ENCODE measurements around the gene ENO3.

The ENO3 gene

DNA sequence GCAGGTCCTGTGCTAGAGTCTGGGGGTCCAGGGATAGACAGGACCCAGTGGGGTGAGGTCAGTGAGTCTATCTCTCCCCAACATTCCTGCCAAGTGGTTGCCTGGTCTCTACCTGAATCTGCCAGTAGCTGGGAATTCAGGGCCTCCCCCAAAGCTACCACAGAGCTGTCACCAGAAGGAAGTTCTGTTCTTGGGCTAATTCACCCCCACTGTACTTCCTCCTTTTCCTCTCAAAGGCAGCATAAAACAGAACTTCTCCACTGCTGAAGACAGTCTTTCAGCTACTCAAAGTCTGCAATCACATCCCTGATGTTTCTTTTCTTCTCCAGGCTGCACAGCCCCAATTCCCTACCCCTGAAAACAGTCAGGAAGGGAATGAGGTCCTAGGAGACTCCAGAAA lies 27.8 kb downstream of the ENO3 start:
- no peak for DNase-seq

DNA sequence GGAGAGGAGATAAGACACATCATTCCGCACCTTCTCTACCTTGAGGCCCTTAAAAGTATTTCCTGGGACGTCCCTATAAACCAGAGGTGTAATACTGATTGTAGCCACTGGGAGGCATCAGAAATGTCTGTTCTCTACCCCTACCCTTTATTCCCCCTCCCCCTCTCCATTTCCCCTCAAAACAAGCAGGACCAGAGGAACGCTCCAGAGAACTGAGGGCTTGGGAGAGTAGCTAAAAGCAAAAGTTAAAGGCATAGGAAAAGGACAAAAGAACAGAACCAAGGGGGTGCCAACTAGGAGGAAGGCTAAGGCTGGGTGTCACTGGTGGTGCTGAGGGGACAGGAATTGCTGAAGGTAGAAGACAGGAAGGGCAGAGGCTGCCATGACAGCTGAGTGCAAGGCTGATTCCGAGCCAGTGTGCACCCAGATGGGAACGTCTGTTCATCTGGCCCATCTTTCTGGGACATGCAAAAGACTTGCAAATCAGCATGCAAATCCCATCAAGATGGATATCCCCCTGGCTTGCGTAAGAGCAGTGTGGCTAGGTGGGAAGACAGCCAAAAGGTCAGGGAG lies 29.8 kb downstream of the ENO3 start:
- DNase-seq, result peak; percentile 87

DNA sequence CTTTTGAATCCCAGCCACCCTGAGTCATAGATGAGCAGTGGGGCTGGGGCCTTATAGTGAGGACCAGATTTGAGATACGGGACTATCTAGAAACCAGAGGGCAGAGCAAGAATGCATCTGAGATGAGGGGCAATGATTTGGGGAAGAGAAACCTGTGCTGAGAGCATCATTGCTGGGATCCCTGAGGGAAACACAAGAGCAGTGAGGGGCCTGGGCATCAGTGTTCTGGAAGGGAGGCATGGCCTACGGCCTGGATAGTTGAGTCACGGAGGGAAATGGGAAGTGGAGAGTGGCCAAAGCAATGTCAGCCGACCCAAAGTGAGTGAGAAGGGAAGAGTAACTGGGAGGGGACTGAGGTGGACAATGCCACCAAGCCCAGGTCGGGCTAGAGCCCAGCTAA lies 31.4 kb downstream of the ENO3 start:
- DNase-seq, result no peak

DNA sequence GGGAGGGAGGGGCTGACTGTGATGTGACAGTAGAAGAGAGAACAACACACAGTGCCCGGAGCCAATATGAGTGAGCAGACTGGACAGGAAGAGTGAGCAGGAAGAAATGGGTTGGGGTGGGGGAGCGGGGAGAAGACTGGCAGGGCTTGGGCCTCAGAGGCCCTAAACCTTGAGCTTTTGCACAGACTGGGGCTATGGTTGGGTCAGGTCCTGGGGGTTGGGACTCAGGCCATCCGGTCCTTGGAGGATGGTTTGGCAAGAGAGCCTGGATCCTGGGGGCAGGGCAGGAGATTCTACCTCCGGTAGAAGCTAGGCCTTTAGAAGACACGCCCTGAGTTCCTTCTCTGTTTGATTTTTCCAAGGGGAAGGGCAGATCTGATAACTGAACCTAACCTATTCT lies 35.5 kb downstream of the ENO3 start:
- no peak for DNase-seq

DNA sequence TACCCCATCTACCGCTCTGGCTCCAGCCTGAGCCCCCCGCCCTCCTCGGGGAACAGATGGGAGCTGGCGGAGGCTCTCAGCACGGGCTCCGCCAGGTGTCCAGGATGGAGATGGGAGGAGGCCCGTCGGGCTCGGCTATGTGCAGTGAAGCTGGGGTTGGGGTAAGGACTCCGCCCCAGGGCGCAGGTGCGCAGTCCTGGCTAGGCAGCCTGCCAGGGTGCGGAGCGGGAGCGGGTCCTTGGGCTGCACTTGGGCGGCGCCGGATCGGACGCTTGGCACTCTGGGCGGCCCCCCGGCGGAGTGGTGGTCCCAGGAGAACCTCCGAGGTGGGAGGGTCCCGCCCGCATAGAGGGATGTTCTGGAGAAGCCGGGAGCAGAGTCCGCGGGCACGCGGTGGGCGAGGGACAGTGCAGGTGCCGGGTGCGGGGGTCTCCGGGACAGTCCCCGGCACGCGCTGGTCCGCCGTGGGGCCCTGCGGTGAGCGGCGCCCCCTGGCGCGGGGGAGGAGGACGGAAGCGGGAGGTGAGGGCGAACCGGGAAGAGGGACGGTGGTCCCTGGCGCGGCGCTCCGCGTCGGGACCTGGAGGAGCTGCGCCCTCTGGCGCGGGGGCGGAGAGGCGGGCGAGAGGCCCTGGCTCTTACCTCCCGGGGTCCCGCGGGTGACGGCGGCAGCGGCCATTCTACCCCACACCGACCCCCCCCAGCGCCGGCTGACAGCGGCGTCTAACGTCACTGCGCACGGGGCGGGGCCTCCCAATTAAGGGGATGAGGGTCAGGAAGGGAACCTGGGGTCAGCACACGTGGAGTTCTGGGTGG lies 36.2 kb downstream of the ENO3 start, which contains the start of gene CAMTA2:
CAMTA2 (minus strand) TSS at position 725 of the 816 bp plus-strand sequence. CDS start 1,453 bp downstream, outside the sequence.
- DNase-seq, result peak; percentile 60

DNA sequence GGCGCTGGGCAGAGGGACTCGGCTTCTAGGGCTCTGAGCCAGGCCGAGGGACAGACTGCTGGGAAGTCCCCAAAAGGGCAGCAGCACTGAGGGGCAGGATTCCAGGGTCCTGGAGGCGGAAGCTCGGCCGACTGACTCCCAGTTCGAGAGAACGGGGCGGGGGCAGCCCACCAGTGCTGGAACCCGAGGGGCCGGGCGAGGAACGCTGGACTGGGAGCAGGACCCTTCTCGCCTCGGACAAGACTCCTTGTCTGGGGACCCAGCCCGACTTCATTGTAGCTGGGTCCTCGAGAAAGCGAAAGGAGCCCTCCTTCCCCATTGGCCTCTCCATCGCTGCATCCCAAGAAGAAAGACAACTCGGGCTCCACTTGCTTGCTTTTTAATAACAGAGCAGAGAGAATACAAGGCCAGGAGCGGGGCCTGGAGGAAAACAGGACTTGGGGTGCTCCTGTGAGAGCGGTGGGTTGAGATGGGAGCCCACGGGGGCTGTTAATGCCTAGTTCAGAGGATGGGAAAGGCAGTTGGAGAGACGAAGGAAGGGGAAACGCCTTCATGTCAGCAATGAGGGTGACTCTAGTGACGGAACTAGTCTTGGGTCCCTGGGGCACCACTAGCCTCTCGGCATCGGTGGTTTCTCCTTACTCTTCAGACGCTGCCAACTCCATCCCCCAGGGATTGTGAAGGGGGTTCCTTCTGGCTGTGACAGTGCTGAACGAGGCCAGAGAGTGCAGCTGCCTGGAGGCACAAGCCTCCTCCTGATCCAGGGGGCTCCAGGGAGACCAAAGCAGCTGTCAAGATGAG lies 37.0 kb downstream of the ENO3 start:
- no peak for DNase-seq

DNA sequence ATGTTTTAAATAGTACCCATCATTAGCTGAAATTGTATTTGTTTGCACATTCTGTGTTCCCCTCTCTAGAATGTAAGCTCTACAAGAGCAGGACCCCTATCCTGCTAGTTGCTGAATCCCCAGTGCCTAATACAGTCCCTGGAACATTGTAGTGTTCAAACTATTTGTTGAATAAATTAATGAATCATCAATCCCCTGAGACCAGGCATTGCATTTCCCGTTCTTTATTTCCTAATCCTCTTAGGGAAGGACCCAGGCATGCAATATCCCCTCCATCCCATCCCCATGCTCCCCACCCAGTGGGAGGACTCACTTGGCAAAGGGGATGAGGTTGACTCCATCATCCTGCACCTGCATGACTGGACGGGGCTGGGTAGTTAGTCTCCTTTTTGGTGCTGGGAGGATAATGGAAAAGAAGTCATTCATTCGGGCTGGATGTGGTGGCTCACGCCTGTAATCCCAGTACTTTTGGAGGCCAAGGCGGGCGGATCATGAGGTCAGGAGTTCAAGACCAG lies 43.2 kb downstream of the ENO3 start:
- no peak for DNase-seq

DNA sequence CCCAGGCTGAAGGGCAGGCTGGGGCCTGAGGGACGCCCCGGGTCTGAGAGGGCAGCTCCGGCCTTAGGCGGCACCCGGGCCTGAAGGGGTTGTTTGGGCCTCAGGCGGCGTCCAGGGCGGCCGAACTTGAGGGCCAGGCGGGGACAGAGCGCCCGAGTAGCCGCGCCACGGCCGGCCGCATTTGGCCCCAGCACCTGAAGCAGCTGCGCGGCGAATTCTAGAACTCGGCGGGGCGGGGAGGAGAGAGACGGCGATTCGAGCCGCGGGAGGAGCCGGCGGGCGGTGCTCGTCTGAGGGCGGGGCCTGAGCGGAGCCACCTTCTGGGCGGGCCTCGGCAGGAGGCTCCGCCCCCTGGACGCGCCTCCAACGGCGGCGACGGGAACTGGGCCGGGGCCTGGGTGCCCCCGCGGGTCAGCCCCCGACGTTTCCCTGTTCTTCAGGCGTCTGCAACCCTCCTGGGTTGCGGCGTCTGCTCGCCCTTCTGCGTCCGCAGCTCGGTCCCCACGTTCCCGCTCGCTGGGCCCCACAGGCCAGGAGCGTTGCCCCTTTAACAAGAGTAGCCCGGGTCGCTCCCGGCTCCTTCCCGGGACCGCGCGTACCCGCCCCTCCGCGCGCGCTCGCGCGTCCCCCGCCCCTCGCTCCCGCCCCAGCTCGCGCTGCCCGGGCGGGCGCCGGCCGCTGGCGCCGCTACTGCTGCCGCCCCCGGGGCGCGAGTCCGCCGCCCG lies 46.5 kb downstream of the ENO3 start, which contains the start of the genes INCA1 and KIF1C:
INCA1 (minus strand) TSS at position 221 of the 725 bp plus-strand sequence. CDS start 3,085 bp downstream, outside the sequence.
KIF1C (plus strand) TSS at position 649 of the 725 bp plus-strand sequence. CDS start 2,297 bp downstream, outside the sequence.
- peak; percentile 64 for DNase-seq

DNA sequence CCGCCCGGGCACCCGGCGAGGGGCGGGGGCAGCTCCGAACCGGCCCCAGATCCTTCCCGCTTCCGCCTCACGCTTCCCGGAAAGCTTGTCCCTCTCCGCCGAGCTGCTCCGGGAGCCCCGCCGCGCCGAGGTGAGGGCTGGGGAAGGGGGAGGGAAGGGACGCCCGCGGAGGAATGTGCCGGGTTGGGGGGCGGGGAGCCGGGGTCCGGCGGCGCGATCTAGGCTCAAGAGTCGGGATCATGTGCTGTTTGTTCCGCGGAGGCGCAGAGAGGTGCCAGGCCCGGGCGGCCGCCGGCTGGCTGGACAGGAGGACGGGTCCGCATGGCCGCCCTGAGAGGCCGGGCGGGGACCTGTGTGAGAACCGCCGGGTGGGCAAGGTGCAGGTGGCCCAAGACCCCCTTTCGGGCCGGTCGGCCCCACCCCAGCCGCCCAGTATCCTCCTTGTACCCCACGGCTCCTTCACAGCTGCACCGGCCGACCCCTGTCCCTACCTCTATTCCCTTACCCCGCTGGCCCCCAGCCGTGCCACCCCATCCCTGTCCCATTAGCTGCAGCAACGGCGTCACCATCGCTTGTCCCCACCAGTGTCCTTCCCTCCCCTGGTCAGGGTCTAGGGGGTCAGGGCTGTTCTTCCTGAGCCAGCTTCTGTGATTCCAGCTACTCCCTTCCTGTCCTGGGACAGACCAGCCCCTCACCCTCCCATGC lies 47.3 kb downstream of the ENO3 start:
- DNase-seq, result no peak

DNA sequence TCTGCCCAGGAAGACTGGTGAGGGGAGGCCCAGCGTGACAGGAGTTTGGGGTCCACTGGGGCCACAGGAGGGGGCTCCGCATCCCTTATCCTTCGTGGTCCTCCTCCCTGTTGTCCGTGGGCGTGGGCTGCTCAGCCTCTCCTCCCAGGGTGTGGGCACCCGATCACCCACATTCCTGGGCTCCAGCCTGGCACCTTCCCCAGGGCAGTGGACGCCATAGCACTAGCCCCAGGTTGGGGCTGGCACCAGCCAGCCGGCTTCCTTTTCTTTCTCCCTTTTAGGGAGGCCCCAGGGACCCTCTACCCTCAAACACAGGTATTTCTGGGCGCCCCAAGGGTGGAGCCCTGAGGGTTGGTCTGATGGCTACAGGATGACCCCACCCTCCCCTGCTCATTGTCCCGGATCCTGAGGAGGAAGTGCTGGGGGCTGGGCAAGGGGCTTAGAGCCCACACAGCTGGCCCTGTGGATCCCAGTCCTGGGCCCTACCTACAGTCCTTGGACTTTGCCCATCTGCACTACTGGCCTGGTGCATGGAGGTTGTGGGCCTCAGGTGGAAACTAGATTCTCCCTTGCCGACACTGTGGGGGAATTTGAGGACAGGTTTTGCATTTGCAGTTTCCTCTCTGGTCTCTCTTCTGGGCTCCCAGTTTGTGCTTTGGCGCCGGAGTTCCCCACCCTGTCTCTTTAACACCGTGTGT lies 48.0 kb downstream of the ENO3 start:
- no peak for DNase-seq

DNA sequence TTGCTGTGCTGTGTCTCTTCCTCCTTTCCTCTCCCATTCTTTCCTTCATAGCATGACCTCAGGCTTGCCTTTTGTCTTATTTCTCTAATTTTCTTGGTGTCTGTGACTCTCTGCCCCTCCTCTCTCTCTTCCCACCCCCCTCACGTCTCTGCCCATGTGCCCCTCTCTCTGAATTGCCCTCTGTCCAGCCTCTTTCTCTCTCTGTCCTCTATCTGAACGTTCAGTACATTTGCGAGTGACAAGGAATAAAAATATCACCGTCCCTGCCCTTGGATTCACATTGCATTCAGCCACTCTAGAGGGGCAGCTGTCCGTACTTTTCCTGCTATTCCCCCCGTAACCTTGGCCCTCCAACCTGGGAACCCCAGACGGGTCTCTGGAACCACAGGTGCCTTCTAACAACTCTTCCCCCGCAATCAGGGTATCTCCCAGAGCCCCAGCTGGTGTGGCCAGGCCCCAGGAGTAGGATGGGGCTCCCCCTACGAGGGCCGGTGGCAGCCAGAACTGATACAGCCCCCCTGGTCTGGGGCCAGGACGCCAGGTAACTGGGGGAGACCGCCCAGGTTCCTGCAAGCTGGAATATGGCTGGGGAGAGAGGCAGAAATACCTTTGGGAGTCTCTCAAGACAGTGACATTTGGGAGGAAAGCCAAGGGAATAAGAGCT lies 48.6 kb downstream of the ENO3 start:
- no peak for DNase-seq

DNA sequence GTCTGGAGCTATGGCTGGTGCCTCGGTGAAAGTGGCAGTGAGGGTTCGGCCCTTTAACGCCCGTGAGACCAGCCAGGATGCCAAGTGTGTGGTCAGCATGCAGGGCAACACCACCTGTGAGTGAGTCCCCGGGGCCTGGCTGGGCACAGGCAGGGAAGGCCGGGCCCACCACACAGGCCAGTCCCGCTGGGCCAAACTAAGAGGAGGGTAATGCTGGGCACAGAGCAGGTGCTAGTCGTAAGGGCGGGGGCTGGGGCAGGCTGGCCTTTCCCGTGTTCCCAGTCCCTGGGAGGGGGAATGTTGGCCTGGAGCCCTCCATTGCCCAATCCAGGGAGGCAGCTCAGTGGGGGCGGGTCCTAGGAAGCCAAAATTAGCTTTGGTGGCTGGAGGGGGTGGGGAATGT lies 49.3 kb downstream of the ENO3 start:
- no peak for DNase-seq

DNA sequence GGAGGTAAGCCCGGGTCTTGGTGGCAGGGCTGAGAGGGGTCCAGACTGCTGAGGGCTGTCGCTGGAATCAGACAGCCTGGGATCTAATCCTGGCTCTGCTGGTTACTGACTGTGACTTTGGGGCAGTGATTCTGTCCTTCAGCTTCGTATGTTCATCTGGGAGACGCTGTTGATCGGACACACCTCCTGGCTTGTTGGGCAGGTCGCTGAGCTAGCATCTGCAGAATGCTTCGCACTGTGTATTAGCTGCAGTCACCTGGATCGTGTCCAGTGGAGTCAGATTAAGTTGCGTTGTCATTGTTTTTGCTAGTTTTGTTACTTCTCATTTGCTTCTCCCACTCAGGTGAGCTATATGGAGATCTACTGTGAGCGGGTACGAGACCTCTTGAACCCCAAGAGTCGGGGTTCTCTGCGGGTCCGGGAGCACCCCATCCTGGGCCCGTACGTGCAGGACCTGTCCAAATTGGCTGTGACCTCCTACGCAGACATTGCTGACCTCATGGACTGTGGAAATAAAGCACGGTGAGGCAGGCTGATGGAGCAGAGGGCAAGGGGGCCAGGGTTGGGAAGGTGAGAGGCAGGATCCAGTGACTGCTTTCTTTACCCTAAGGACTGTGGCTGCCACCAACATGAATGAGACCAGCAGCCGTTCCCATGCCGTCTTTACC lies 51.3 kb downstream of the ENO3 start:
- DNase-seq, result no peak

DNA sequence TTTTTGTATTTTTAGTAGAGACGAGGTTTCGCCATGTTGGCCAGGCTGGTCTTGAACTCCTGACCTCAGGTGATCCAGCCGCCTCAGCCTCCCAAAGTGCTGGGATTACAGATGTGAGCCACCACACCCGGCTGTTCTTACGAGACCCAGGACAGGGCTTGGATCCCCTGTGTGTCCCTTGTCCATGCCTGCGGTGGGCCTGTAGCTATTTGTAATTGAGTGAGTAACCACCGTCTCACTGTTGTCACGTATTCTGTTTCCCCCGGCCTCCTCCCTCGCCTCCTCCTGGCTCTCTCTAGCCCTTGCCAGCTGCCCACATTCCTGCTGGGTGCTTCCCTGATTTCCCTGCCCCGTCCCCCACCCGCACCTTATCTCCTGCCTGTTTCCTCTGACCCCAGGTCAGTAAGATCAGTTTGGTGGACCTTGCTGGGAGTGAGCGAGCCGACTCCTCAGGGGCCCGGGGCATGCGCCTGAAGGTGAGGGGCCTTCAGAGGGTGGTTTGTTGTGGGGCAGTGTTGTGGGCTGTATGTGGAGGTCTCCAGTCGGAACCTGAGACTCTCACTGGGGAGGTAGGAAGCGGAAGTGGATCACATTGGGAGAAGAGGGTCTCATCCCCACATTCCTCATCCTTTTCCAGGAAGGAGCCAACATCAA lies 52.4 kb downstream of the ENO3 start:
- DNase-seq, result no peak

All from NCI-H526 treated with DMSO at 0.1 percent for 48 hours (cell line).